LNCAP (cell line): ENCODE data around the gene TBC1D19.

Experiments used
- CTCF ChIP-seq: fragments of 450-650 bp; IDR thresholded peaks from 2 replicates; pipeline ENCODE4 v1.5.1; 2017; ENCODE audit warnings: mild to moderate bottlenecking

TBC1D19 gene

GRCh38 chr4:26609868-26610267, 26.0 kb downstream of the TBC1D19 start:
- no peak for TF ChIP-seq CTCF

GRCh38 chr4:26611372-26611771, 27.5 kb downstream of the TBC1D19 start:
- no peak for TF ChIP-seq CTCF

- no peak for TF ChIP-seq CTCF
These were observed 28.0 kb downstream of the TBC1D19 start for GRCh38 chr4:26611885-26612284.

GRCh38 chr4:26613237-26613636, 29.4 kb downstream of the TBC1D19 start:
- no peak for TF ChIP-seq CTCF

- no peak for TF ChIP-seq CTCF
These were observed 29.9 kb downstream of the TBC1D19 start for GRCh38 chr4:26613735-26614134.

- no peak for TF ChIP-seq CTCF
These were observed 35.9 kb downstream of the TBC1D19 start for GRCh38 chr4:26619784-26620183.

GRCh38 chr4:26621366-26621765, 37.5 kb downstream of the TBC1D19 start:
- TF ChIP-seq CTCF, result no peak

- no peak for TF ChIP-seq CTCF
These were observed 39.0 kb downstream of the TBC1D19 start for GRCh38 chr4:26622913-26623312.
